HG03378 (cell line): ENCODE measurements around the gene NCKAP5.

Experiments used
- ATAC-seq: cut with Tn5 transposase; IDR thresholded peaks from one replicate; pipeline ENCODE4 v1.9.1; 2021; ENCODE audit warnings: mild to moderate bottlenecking, moderate library complexity; ENCODE audit not compliant: unreplicated experiment

The NCKAP5 gene

GRCh38 chr2:132751836-132752235 lies 816.4 kb downstream of the NCKAP5 start:
- no peak for ATAC-seq

- no peak for ATAC-seq
Measured at GRCh38 chr2:132750606-132751005, 817.7 kb downstream of the NCKAP5 start.

GRCh38 chr2:132747046-132747445 lies 821.2 kb downstream of the NCKAP5 start:
- ATAC-seq = no peak

- ATAC-seq = no peak
Measured at GRCh38 chr2:132741754-132742153, 826.5 kb downstream of the NCKAP5 start.

GRCh38 chr2:132740081-132740720 lies 828.1 kb downstream of the NCKAP5 start:
- no peak for ATAC-seq

GRCh38 chr2:132738223-132738622 lies 830.0 kb downstream of the NCKAP5 start:
- ATAC-seq = no peak

- no peak for ATAC-seq
Measured at GRCh38 chr2:132736059-132736458, 832.2 kb downstream of the NCKAP5 start.

GRCh38 chr2:132734961-132735360 lies 833.3 kb downstream of the NCKAP5 start:
- ATAC-seq = no peak

GRCh38 chr2:132733094-132733493 lies 835.2 kb downstream of the NCKAP5 start:
- no peak for ATAC-seq

- ATAC-seq = no peak
Measured at GRCh38 chr2:132732694-132733093, 835.6 kb downstream of the NCKAP5 start.

- no peak for ATAC-seq
Measured at GRCh38 chr2:132731441-132731840, 836.8 kb downstream of the NCKAP5 start.

GRCh38 chr2:132730611-132731010 lies 837.7 kb downstream of the NCKAP5 start:
- ATAC-seq = no peak

GRCh38 chr2:132729522-132729921 lies 838.7 kb downstream of the NCKAP5 start:
- no peak for ATAC-seq

GRCh38 chr2:132726155-132726554 lies 842.1 kb downstream of the NCKAP5 start:
- no peak for ATAC-seq

- no peak for ATAC-seq
Measured at GRCh38 chr2:132725748-132726147, 842.5 kb downstream of the NCKAP5 start.

- ATAC-seq = no peak
Measured at GRCh38 chr2:132725148-132725547, 843.1 kb downstream of the NCKAP5 start.

GRCh38 chr2:132721938-132722337 lies 846.3 kb downstream of the NCKAP5 start:
- ATAC-seq = no peak

- no peak for ATAC-seq
Measured at GRCh38 chr2:132720393-132720792, 847.9 kb downstream of the NCKAP5 start.

- ATAC-seq = no peak
Measured at GRCh38 chr2:132719480-132719879, 848.8 kb downstream of the NCKAP5 start.

GRCh38 chr2:132716954-132717353 lies 851.3 kb downstream of the NCKAP5 start:
- no peak for ATAC-seq

GRCh38 chr2:132715386-132716351 lies 852.6 kb downstream of the NCKAP5 start:
- ATAC-seq = peak; percentile 74

- ATAC-seq = no peak
Measured at GRCh38 chr2:132703396-132703795, 864.9 kb downstream of the NCKAP5 start.
